Liver (tissue), 9 donors: ENCODE measurements around the gene EGFR. TPM values are rescaled to one million over a fixed set of nuclear protein-coding genes. Genes with fewer than 3 reads are reported as not detected.

Experiments used
- DNase-seq: peaks from one replicate; pipeline ENCODE4 v3.0.0-alpha.2; 2017; ENCODE audit warnings: low spot score
- H3K27ac ChIP-seq, 2 donors: one replicate each; pipeline ENCODE4 v1.7.0; 2013; ENCODE audit warnings: inconsistent platforms in 2 of 2, low read length in 2 of 2, control low read depth in 1 of 2, low read depth in 1 of 2, mild to moderate bottlenecking in 1 of 2
- H3K27me3 ChIP-seq, 4 donors: one replicate each; pipeline versions ENCODE4 v1.6.1 to v1.7.0; 2013; ENCODE audit warnings: low read length in 3 of 4, inconsistent platforms in 1 of 4, mild to moderate bottlenecking in 1 of 4, moderate library complexity in 1 of 4; ENCODE audit not compliant: control insufficient read depth in 4 of 4, insufficient read depth in 4 of 4
- H3K36me3 ChIP-seq, 4 donors: one replicate each; pipeline versions ENCODE4 v1.6.1 to v1.7.0; 2013; ENCODE audit warnings: low read length in 3 of 4, mild to moderate bottlenecking in 3 of 4, low read depth in 1 of 4, moderate library complexity in 1 of 4; ENCODE audit not compliant: control insufficient read depth in 4 of 4, insufficient read depth in 3 of 4
- H3K4me1 ChIP-seq, 4 donors: one replicate each; pipeline versions ENCODE4 v1.6.1 to v1.7.0; 2013; ENCODE audit warnings: low read length in 3 of 4, mild to moderate bottlenecking in 3 of 4, moderate library complexity in 1 of 4; ENCODE audit not compliant: control insufficient read depth in 4 of 4, insufficient read depth in 4 of 4
- H3K4me3 ChIP-seq, 3 donors: one replicate each; pipeline versions ENCODE4 v1.6.1 to v1.7.0; 2013; ENCODE audit warnings: low read length in 3 of 3, control low read depth in 1 of 3, low read depth in 1 of 3, mild to moderate bottlenecking in 1 of 3
- H3K9ac ChIP-seq, 2 donors: one replicate each; pipeline ENCODE4 v1.7.0; 2013; ENCODE audit warnings: low read length in 2 of 2, mild to moderate bottlenecking in 2 of 2, moderate library complexity in 2 of 2, control low read depth in 1 of 2, low read depth in 1 of 2
- H3K9me3 ChIP-seq, 4 donors: one replicate each; pipeline versions ENCODE4 v1.6.1 to v1.7.0; 2013; ENCODE audit warnings: low read length in 3 of 4; ENCODE audit not compliant: control insufficient read depth in 4 of 4
- EGR1 ChIP-seq, 2 donors: IDR thresholded peaks; 2 replicates each; pipeline ENCODE4 v1.6.1; 2016 to 2018; ENCODE audit warnings: antibody characterized with exemption in 2 of 2, low read depth in 2 of 2
- FOXA1 ChIP-seq: IDR thresholded peaks from 2 replicates; pipeline ENCODE4 v1.6.1; 2016; ENCODE audit warnings: antibody characterized with exemption
- FOXA2 ChIP-seq: IDR thresholded peaks from 2 replicates; pipeline ENCODE4 v1.6.1; 2016; ENCODE audit warnings: antibody characterized with exemption
- GABPA ChIP-seq, 2 donors: IDR thresholded peaks in 1 of 2; conservative IDR thresholded peaks in 1 of 2; 2 replicates each; pipeline ENCODE4 v1.6.1; 2016; ENCODE audit warnings: antibody characterized with exemption in 2 of 2, mild to moderate bottlenecking in 1 of 2, moderate library complexity in 1 of 2
- HNF4A ChIP-seq, 2 donors: conservative IDR thresholded peaks; 2 replicates each; pipeline ENCODE4 v1.6.1; 2016; ENCODE audit warnings: antibody characterized with exemption in 2 of 2, mild to moderate bottlenecking in 2 of 2
- HNF4G ChIP-seq: IDR thresholded peaks from 2 replicates; pipeline ENCODE4 v1.6.1; 2016; ENCODE audit warnings: antibody characterized with exemption
- JUND ChIP-seq, 2 donors: IDR thresholded peaks; 2 replicates each; pipeline ENCODE4 v1.6.1; 2016; ENCODE audit warnings: antibody characterized with exemption in 2 of 2
- MAX ChIP-seq: IDR thresholded peaks from 2 replicates; pipeline ENCODE4 v1.6.1; 2016; ENCODE audit warnings: antibody characterized with exemption
- RAD21 ChIP-seq, 2 donors: IDR thresholded peaks; 2 replicates each; pipeline ENCODE4 v1.6.1; 2016; ENCODE audit warnings: antibody characterized with exemption in 2 of 2, mild to moderate bottlenecking in 2 of 2
- RXRA ChIP-seq, 2 donors: IDR thresholded peaks; 2 replicates each; pipeline ENCODE4 v1.6.1; 2017 to 2018; ENCODE audit warnings: antibody characterized with exemption in 2 of 2, mild to moderate bottlenecking in 1 of 2
- SP1 ChIP-seq: IDR thresholded peaks from 2 replicates; pipeline ENCODE4 v1.6.1; 2018; ENCODE audit warnings: antibody characterized with exemption, mild to moderate bottlenecking
- TAF1 ChIP-seq: conservative IDR thresholded peaks from 2 replicates; pipeline ENCODE4 v1.6.1; 2016; ENCODE audit warnings: antibody characterized with exemption, mild to moderate bottlenecking
- YY1 ChIP-seq: IDR thresholded peaks from 2 replicates; pipeline ENCODE4 v1.6.1; 2016; ENCODE audit warnings: antibody characterized with exemption, mild to moderate bottlenecking
- ZBTB33 ChIP-seq: IDR thresholded peaks from 2 replicates; pipeline ENCODE4 v1.6.1; 2016; ENCODE audit warnings: antibody characterized with exemption
- WGBS: extraction: QIAGEN DNeasy Blood & Tissue Kit; methylation state at CpG from one replicate; pipeline ENCODE4 v1.1.7; 2013; 5-methylcytosine and 5-hydroxymethylcytosine counted together
- polyA plus RNA-seq, 2 donors: library from polyadenylated mRNA; stranded (reverse) in 1 of 2; unstranded in 1 of 2; fragments of 200-250 nt in 1 of 2; fragments of >200 nt in 1 of 2; fragmentation: Nextera tagmentation in 1 of 2; extraction: Ambion mirVana in 1 of 2; gene quantifications; one replicate each; pipeline versions ENCODE4 v1.2.1 to v1.2.3, GENCODE V29; 2013 to 2015
- total RNA-seq, 2 donors: library from RNA; depleted of rRNA; stranded (reverse); fragments of >200 nt; gene quantifications; one replicate each; pipeline ENCODE4 v1.2.3, GENCODE V29; 2014
- TF ChIP-seq, protein P1 (sequence below): IDR thresholded peaks from 2 replicates; pipeline ENCODE4 v1.6.1; 2016; ENCODE audit warnings: antibody characterized with exemption
- TF ChIP-seq, protein P2 (sequence below): fragments of 150-350 bp; IDR thresholded peaks from 2 replicates; pipeline ENCODE4 v1.5.1; 2017; ENCODE audit warnings: improper control_type of control experiment, low read depth, low read length; ENCODE audit not compliant: missing input control
- TF ChIP-seq, protein P3 (sequence below): IDR thresholded peaks from 2 replicates; pipeline ENCODE4 v1.6.1; 2016; ENCODE audit warnings: antibody characterized with exemption, mild to moderate bottlenecking
- donor health status: healthy.
- donor health status: healthy.
- donor health status: healthy.
- donor health status: healthy.
- donor health status: healthy.

EGFR gene
- total and polyA plus RNA-seq, 4 donors, result 22.6 to 37.0 (median 27.7) TPM

- no peak overlapping the region for H3K4me3 ChIP-seq
- peak overlapping the region in 1 of 2 donors; percentile 36 for H3K27ac ChIP-seq
- no peaks in the 10 kb centered on the region for H3K27me3 ChIP-seq
- WGBS, result 9% methylated on average over 1 of the region's 1 CpG
- TF ChIP-seq HNF4A (conservative IDR thresholded peaks at IDR 0.05) (peak; percentile 83 to 92), FOXA1 (peak; percentile 85), FOXA2 (peak; percentile 85), GABPA (IDR thresholded peaks at IDR 0.05 in 1 of 2, conservative IDR thresholded peaks at IDR 0.05 in 1 of 2) (no peak), RXRA (IDR thresholded peaks at IDR 0.05) (peak; percentile 49 to 52), MAX (no peak), RAD21 (IDR thresholded peaks at IDR 0.05) (peak in 1 of 2 donors; percentile 31), SP1 (peak; percentile 69), EGR1 (IDR thresholded peaks at IDR 0.05; ENCODE audit: low read depth in 2 of 2) (no peak), HNF4G (peak; percentile 69), YY1 (no peak), JUND (IDR thresholded peaks at IDR 0.05) (peak in 1 of 2 donors; percentile 61)
- TF ChIP-seq, protein P1, sequence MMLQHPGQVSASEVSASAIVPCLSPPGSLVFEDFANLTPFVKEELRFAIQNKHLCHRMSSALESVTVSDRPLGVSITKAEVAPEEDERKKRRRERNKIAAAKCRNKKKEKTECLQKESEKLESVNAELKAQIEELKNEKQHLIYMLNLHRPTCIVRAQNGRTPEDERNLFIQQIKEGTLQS, result peak; percentile 26
- TF ChIP-seq, protein P2, sequence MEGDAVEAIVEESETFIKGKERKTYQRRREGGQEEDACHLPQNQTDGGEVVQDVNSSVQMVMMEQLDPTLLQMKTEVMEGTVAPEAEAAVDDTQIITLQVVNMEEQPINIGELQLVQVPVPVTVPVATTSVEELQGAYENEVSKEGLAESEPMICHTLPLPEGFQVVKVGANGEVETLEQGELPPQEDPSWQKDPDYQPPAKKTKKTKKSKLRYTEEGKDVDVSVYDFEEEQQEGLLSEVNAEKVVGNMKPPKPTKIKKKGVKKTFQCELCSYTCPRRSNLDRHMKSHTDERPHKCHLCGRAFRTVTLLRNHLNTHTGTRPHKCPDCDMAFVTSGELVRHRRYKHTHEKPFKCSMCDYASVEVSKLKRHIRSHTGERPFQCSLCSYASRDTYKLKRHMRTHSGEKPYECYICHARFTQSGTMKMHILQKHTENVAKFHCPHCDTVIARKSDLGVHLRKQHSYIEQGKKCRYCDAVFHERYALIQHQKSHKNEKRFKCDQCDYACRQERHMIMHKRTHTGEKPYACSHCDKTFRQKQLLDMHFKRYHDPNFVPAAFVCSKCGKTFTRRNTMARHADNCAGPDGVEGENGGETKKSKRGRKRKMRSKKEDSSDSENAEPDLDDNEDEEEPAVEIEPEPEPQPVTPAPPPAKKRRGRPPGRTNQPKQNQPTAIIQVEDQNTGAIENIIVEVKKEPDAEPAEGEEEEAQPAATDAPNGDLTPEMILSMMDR, result no peak
- H3K9ac ChIP-seq, result no peak overlapping the region
- H3K4me1 ChIP-seq, result peaks cover 4 to 22% (median 18%) of the 10 kb centered on the region in 4 donors
- H3K36me3 ChIP-seq, result no peaks in the 10 kb centered on the region
- H3K9me3 ChIP-seq, result no peaks in the 10 kb centered on the region
- no peak for DNase-seq
Observed at GRCh38 chr7:54987772-54988171, 31.0 kb upstream of the EGFR start.

GRCh38 chr7:54988516-54988915 is 30.3 kb upstream of the EGFR start:
- H3K4me3 ChIP-seq, result no peak overlapping the region
- no peak overlapping the region for H3K27ac ChIP-seq
- H3K4me1 ChIP-seq, result peaks cover 4 to 29% (median 24%) of the 10 kb centered on the region in 4 donors
- H3K9me3 ChIP-seq, result no peaks in the 10 kb centered on the region
- TF ChIP-seq SP1 (peak; percentile 7), FOXA2 (peak; percentile 65), YY1 (peak; percentile 29), RAD21 (IDR thresholded peaks at IDR 0.05) (peak in 1 of 2 donors; percentile 31), RXRA (IDR thresholded peaks at IDR 0.05) (peak in 1 of 2 donors; percentile 27), FOXA1 (peak; percentile 13), HNF4A (conservative IDR thresholded peaks at IDR 0.05) (peak in 1 of 2 donors; percentile 26), ZBTB33 (peak; percentile 11), MAX (no peak), TAF1 (no peak)
- TF ChIP-seq, protein P3, sequence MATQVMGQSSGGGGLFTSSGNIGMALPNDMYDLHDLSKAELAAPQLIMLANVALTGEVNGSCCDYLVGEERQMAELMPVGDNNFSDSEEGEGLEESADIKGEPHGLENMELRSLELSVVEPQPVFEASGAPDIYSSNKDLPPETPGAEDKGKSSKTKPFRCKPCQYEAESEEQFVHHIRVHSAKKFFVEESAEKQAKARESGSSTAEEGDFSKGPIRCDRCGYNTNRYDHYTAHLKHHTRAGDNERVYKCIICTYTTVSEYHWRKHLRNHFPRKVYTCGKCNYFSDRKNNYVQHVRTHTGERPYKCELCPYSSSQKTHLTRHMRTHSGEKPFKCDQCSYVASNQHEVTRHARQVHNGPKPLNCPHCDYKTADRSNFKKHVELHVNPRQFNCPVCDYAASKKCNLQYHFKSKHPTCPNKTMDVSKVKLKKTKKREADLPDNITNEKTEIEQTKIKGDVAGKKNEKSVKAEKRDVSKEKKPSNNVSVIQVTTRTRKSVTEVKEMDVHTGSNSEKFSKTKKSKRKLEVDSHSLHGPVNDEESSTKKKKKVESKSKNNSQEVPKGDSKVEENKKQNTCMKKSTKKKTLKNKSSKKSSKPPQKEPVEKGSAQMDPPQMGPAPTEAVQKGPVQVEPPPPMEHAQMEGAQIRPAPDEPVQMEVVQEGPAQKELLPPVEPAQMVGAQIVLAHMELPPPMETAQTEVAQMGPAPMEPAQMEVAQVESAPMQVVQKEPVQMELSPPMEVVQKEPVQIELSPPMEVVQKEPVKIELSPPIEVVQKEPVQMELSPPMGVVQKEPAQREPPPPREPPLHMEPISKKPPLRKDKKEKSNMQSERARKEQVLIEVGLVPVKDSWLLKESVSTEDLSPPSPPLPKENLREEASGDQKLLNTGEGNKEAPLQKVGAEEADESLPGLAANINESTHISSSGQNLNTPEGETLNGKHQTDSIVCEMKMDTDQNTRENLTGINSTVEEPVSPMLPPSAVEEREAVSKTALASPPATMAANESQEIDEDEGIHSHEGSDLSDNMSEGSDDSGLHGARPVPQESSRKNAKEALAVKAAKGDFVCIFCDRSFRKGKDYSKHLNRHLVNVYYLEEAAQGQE, result no peak
- TF ChIP-seq, protein P1, result no peak
- no peaks in the 10 kb centered on the region for H3K27me3 ChIP-seq
- DNase-seq, result no peak
- no peaks in the 10 kb centered on the region for H3K36me3 ChIP-seq
- WGBS, result 57% methylated on average over 2 of the region's 2 CpGs
- H3K9ac ChIP-seq, result no peak overlapping the region
